Loucy (cell line): Measurements from ENCODE around the gene CDHR5.

ENCODE experiments used
- H2AFZ ChIP-seq: fragments of 200-600 bp; sonication (generic); 2 replicates; pipeline ENCODE4 v1.6.0; 2016; ENCODE audit warnings: antibody characterized with exemption, mild to moderate bottlenecking, low read length, moderate library complexity
- H3F3A ChIP-seq: fragments of 200-600 bp; 2 replicates; pipeline ENCODE4 v1.6.0; 2016; ENCODE audit warnings: antibody characterized with exemption, low read depth, mild to moderate bottlenecking
- H3K27me3 ChIP-seq: fragments of 200-600 bp; sonication (generic); 2 replicates; pipeline ENCODE4 v1.6.1; 2014; ENCODE audit warnings: low read length, mild to moderate bottlenecking; ENCODE audit not compliant: insufficient read depth, poor library complexity, severe bottlenecking
- H3K36me3 ChIP-seq: fragments of 200-600 bp; sonication (generic); 2 replicates; pipeline ENCODE4 v1.6.1; 2016; ENCODE audit warnings: low read length; ENCODE audit not compliant: insufficient read depth
- H3K4me1 ChIP-seq: fragments of 200-600 bp; sonication (generic); 2 replicates; pipeline ENCODE4 v1.5.1; 2014; ENCODE audit warnings: low read length, mild to moderate bottlenecking; ENCODE audit not compliant: insufficient read depth, poor library complexity, severe bottlenecking
- H3K4me2 ChIP-seq: fragments of 200-600 bp; sonication (generic); 2 replicates; pipeline ENCODE4 v1.6.0; 2014; ENCODE audit warnings: antibody characterized with exemption, low read length, low read depth, mild to moderate bottlenecking; ENCODE audit not compliant: poor library complexity, severe bottlenecking
- H3K4me3 ChIP-seq: fragments of 200-600 bp; sonication (generic); 2 replicates; pipeline ENCODE4 v1.5.1; 2014; ENCODE audit warnings: low read length, mild to moderate bottlenecking, mixed read lengths; ENCODE audit not compliant: poor library complexity, severe bottlenecking
- H3K79me2 ChIP-seq: fragments of 200-600 bp; sonication (generic); 2 replicates; pipeline ENCODE4 v1.6.1; 2014; ENCODE audit warnings: low read length; ENCODE audit not compliant: insufficient read depth
- H3K9ac ChIP-seq: fragments of 200-600 bp; sonication (generic); 2 replicates; pipeline ENCODE4 v1.6.0; 2014; ENCODE audit warnings: mild to moderate bottlenecking, low read depth, low read length, moderate library complexity; ENCODE audit not compliant: poor library complexity, severe bottlenecking
- H3K9me2 ChIP-seq: fragments of 200-600 bp; sonication (generic); replicated peaks from 2 replicates; pipeline ENCODE4 v1.6.1; 2016; ENCODE audit warnings: low read depth, low read length, mixed read lengths
- H3K9me3 ChIP-seq: fragments of 200-600 bp; sonication (generic); 2 replicates; pipeline ENCODE4 v1.6.1; 2014; ENCODE audit warnings: mild to moderate bottlenecking, antibody characterized with exemption, low read length, low read depth; ENCODE audit not compliant: insufficient read depth
- H4K20me1 ChIP-seq: fragments of 200-600 bp; sonication (generic); 2 replicates; pipeline ENCODE4 v1.6.0; 2014; ENCODE audit warnings: antibody characterized with exemption, low read length, mild to moderate bottlenecking; ENCODE audit not compliant: insufficient read depth, poor library complexity, severe bottlenecking
- CTCF ChIP-seq: fragments of 200-600 bp; sonication (generic); conservative IDR thresholded peaks from 2 replicates; pipeline ENCODE4 v1.5.1; 2014; ENCODE audit warnings: mild to moderate bottlenecking, antibody characterized with exemption, low read length
- EZH2phosphoT487 ChIP-seq: fragments of 200-600 bp; IDR thresholded peaks from 2 replicates; pipeline ENCODE4 v1.6.1; 2018; ENCODE audit warnings: antibody characterized with exemption, mild to moderate bottlenecking, moderate library complexity, borderline replicate concordance

CDHR5 gene

GRCh38 chr11:607971-608659 lies 16.6 kb downstream of the CDHR5 start:
- H3K36me3 ChIP-seq = peaks cover 96% of the 10 kb centered on the region; the same call in 1 of the 2 replicates
- peaks cover 8% of the 10 kb centered on the region for H4K20me1 ChIP-seq
- no peaks in the 10 kb centered on the region for H3K9me3 ChIP-seq
- no peak overlapping the region for H3K9ac ChIP-seq
- H3F3A ChIP-seq = no peaks in the 10 kb centered on the region
- no peak overlapping the region for H3K4me2 ChIP-seq
- H2AFZ ChIP-seq = no peak overlapping the region
- no peak for TF ChIP-seq EZH2phosphoT487
- TF ChIP-seq CTCF = no peak
- no peaks in the 10 kb centered on the region for H3K79me2 ChIP-seq
- H3K4me3 ChIP-seq = no peak overlapping the region
- H3K4me1 ChIP-seq = no peaks in the 10 kb centered on the region
- H3K27me3 ChIP-seq = no peaks in the 10 kb centered on the region
- H3K9me2 ChIP-seq = no peaks in the 10 kb centered on the region

GRCh38 chr11:607020-607780 lies 17.6 kb downstream of the CDHR5 start:
- no peaks in the 10 kb centered on the region for H4K20me1 ChIP-seq

GRCh38 chr11:606245-606644 lies 18.5 kb downstream of the CDHR5 start:
- Histone ChIP-seq H3K4me2 (no peak overlapping the region), H3K9ac (no peak overlapping the region), H3K36me3 (peaks cover 97% of the 10 kb centered on the region; the same call in 1 of the 2 replicates), H3K9me3 (no peaks in the 10 kb centered on the region), H3K9me2 (no peaks in the 10 kb centered on the region), H3K27me3 (no peaks in the 10 kb centered on the region), H2AFZ (no peak overlapping the region), H3K79me2 (no peaks in the 10 kb centered on the region), H4K20me1 (no peaks in the 10 kb centered on the region), H3K4me3 (no peak overlapping the region), H3K4me1 (no peaks in the 10 kb centered on the region), H3F3A (no peaks in the 10 kb centered on the region)
- no peak for TF ChIP-seq EZH2phosphoT487
- TF ChIP-seq CTCF = no peak

More at GRCh38 chr11:607020-607780, 17.6 kb downstream of the CDHR5 start:
- Histone ChIP-seq H3K4me3 (no peak overlapping the region), H2AFZ (no peak overlapping the region), H3K4me1 (no peaks in the 10 kb centered on the region), H3K9ac (no peak overlapping the region), H3F3A (no peaks in the 10 kb centered on the region), H3K36me3 (peaks cover 97% of the 10 kb centered on the region; the same call in 1 of the 2 replicates), H3K9me3 (no peaks in the 10 kb centered on the region), H3K9me2 (no peaks in the 10 kb centered on the region), H3K4me2 (no peak overlapping the region), H3K27me3 (no peaks in the 10 kb centered on the region), H3K79me2 (no peaks in the 10 kb centered on the region)
- TF ChIP-seq CTCF (no peak), EZH2phosphoT487 (no peak)
